Ecto neural progenitor cell (in vitro differentiated cells): Measurements from ENCODE around the gene PEAR1.
A peak's percentile ranks its signal among the peaks of the same experiment; 100 is the strongest.

ENCODE experiments used
- DNase-seq: peaks from one replicate; pipeline ENCODE4 v3.0.0-alpha.2; 2018; ENCODE audit warnings: low spot score

Gene PEAR1

DNA sequence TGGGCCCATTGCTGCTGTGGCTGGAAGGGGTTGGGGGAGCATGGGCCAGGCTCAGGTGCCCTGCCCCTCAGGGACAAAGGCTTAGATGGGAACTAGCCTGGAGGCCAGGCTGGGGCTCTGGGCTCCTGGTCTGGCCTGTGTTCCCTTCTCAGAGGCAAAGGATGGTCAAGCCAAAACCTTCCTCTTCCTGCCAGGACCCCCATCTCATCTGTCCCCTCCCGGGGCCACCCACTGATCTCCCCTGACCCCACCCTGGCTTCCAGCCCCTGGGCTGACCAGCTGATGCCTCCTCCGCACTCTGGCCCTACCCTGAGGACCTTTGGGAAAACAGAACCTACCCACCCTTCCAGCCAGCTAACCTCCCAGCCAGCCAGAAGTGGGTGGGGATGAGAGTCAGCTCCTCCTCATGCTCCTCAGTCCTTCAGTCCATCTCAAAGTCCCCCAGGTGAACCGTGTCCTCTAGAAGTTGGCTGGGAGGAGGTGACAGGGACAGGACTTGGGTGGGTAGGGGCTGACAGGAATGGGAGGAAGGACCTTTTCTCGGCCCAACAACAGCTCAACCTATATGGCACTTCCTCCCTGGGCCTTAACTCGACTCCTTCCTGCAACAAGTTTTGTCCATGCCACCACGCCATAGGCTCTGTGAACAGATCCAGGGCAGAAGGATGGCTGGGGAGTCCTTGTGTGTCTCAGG is 7.5 kb downstream of the PEAR1 start:
- DNase-seq: no peak

DNA sequence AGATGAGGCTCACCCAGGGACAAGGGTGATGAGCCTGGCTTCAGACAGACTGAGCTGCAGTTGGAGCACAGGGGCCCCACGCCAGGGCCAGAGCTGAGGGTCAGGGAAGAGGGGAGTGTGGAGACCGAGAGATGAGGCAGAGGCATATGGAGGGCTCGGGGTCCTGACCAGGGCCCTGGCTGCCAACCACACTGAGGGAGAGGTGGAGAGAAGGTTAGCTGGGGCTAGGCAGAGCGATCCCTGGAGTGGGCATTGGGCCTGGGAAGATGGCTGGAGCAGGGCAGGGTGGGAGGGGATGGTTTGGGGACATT is 8.0 kb downstream of the PEAR1 start:
- DNase-seq: no peak

DNA sequence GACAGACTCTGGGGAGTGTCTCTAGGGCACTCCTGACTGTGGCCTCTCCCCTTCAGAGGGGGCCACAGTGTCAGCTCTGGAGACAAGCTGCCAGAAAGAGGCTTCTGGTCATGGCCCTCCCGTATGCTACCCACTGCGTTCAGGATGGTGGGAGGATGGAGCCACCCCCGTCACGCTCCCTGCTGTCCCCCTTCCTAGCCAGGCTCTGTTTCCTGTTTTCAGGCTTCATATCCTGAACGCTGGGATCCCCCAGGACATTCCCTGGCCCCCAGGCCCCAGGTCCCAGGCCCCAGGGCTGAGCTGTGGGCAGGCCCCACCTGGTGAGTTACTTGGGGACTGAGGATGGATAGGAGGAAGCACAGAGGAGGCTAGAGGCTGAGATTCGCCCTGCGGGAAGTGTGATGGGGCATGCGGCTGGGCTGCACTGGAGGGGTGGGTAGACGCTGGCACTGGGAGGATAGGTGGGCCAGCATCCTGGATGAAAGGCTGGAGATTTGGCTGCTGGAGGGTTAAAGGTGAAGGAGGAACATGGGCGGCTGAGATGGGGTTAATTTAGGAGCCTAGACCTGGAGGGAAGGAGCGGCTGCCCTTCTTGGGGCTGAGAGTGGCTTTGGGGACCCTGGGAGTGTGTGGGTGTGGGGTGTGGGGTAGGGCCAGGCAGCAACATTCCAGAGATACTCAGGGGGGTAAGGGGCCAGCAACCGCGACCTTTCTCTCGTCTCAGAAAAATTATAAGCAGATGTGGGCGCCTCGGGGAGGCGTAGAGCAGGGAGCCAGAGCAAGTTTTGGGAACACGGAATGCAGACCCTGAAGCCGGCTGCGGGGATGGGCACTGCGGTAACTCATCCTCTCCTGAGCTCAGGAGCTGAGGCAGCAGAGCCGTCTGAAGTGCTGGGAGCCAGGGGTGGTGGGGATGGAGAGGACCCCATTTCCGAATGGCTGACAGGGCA is 8.7 kb downstream of the PEAR1 start:
- DNase-seq: no peak

GRCh38 chr1:156903328-156904091 is 10.0 kb downstream of the PEAR1 start:
- DNase-seq: no peak

- DNase-seq: no peak
These were observed 10.9 kb downstream of the PEAR1 start for GRCh38 chr1:156904187-156904959.

GRCh38 chr1:156905176-156905575 is 11.7 kb downstream of the PEAR1 start:
- no peak for DNase-seq

- no peak for DNase-seq
These were observed 12.1 kb downstream of the PEAR1 start for GRCh38 chr1:156905651-156906050.

- DNase-seq: no peak
These were observed 12.8 kb downstream of the PEAR1 start for GRCh38 chr1:156906206-156906906.

DNA sequence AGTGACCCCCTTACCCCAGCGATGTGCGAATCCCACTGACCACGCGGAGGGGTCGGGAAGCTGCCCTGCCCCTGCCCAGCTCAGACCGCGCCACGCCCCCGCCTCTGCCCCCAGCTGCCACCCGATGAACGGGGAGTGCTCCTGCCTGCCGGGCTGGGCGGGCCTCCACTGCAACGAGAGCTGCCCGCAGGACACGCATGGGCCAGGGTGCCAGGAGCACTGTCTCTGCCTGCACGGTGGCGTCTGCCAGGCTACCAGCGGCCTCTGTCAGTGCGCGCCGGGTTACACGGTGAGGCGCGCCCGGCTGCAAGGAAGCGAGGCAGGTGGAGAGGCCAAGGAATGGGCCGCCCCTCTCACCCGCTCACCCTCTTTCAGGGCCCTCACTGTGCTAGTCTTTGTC is 15.0 kb downstream of the PEAR1 start:
- no peak for DNase-seq

- no peak for DNase-seq
These were observed 15.4 kb downstream of the PEAR1 start for GRCh38 chr1:156908955-156909354.

DNA sequence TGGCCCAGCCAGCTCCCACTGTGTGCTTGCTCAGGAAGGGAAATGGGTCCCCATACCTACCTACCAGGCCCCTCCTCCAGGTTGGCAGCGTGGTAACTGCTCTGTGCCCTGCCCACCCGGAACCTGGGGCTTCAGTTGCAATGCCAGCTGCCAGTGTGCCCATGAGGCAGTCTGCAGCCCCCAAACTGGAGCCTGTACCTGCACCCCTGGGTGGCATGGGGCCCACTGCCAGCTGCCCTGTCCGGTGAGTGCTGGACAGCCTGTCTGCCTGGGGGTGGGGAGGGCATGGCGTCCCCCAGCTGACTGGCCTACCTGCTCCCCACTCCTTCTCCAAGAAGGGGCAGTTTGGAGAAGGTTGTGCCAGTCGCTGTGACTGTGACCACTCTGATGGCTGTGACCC is 16.2 kb downstream of the PEAR1 start:
- DNase-seq: no peak

- peak; percentile 86 for DNase-seq
These were observed 16.8 kb downstream of the PEAR1 start for GRCh38 chr1:156910309-156910782.

- no peak for DNase-seq
These were observed 18.2 kb downstream of the PEAR1 start for GRCh38 chr1:156911577-156912298.

GRCh38 chr1:156912310-156912709 is 18.8 kb downstream of the PEAR1 start:
- DNase-seq: no peak

- no peak for DNase-seq
These were observed 19.6 kb downstream of the PEAR1 start for GRCh38 chr1:156912861-156913808.

DNA sequence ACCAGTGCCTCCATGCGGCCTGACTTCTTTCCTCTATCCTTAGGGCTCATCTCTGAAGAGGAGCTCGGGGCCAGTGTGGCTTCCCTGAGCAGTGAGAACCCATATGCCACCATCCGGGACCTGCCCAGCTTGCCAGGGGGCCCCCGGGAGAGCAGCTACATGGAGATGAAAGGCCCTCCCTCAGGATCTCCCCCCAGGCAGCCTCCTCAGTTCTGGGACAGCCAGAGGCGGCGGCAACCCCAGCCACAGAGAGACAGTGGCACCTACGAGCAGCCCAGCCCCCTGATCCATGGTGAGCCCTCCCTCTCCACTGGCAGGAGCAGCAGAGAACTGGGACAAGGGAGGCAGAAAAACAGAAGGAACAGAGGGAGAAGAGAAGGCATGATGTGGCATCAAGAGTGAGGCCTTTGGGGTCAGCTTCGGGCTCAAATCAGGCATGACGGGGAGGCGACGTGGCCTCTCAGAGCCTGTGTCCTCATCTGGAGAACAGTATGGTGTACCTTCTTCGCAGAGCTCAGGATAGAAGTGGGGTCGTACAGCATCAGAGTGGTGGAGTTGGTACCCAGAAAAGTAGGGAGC is 20.4 kb downstream of the PEAR1 start:
- no peak for DNase-seq

DNA sequence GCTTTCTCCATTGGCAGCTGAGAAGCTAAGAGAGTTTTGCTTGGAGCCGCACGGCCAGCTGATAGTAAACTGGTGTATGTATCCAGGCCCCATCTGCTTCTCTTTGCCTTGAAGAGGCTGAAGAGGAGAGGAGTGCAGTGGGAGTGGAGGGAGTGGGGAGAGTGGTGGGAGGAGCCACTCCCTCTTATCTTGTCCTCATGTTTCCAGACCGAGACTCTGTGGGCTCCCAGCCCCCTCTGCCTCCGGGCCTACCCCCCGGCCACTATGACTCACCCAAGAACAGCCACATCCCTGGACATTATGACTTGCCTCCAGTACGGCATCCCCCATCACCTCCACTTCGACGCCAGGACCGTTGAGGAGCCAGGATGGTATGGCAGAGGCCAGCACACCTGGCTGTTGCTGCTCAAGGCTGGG is 20.9 kb downstream of the PEAR1 start:
- DNase-seq: no peak

DNA sequence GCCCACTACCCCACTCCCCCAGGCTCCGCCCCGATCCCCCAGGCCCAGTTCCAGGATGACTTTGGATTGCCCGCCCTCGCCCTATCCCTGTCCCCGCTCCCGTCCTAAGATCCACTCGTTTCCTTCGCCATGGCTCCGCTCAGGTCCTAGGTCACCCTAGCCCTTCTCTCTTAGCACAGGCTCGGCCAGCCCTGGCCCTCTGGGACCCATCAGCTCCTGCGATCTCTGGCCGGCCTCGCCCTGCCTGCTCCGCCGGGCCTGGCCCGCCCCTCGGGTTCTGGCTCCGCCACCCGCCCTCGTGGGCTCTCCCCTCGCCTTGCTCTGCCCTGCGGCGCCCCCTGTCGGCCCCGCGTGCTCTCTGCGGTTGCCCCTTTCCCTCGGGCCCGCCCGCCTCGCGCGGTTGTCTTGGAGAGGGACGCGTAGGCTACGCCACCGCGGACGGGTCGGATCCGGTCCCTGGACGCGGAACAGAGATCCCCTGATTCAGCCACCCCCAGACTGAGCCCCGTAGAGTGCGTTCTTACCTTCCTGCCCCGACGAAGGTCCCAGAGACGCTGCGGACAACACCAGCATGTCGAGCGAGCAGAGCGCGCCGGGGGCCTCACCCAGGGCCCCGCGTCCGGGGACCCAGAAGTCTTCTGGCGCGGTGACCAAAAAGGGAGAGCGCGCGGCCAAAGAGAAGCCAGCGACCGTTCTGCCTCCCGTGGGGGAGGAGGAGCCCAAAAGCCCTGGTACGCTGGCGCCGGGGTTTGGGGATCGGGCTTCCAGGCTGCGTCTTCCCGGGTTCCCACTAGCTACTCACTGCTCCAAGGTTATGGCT is 26.9 kb downstream of the PEAR1 start, which contains the start of gene LRRC71:
Gene LRRC71 (plus strand): TSS at position 400 of the 820 bp plus-strand sequence. CDS start 172 bp downstream, at position 572.
- DNase-seq: peak; percentile 96
